Activated naive CD8-positive, alpha-beta T cell treated with anti-CD3 and anti-CD28 coated beads, Interleukin-2, amount 10 ng/mL, durations not matched to agents 7 days and 5 days (primary cell): Measurements from ENCODE around the gene FOXK1. TPM values are rescaled to one million over a fixed set of nuclear protein-coding genes. Genes with fewer than 3 reads are reported as not detected.
A peak's percentile ranks its signal among the peaks of the same experiment; 100 is the strongest.

Experiments
- ATAC-seq: fragments of 150-1000 bp; cut with Tn5 transposase; one replicate; pipeline ENCODE4 v1.10.0; 2021; ENCODE audit warnings: low read depth, moderate library complexity
- POLR2A ChIA-PET: fragments of 350-600 bp; sonication (Branson Sonifier 250); formaldehyde crosslinking; loops from one replicate; lab custom pipeline; 2021; ENCODE audit warnings: antibody characterized with exemption; lab: Charles Lee
- DNase-seq: peaks from one replicate; pipeline ENCODE4 v3.0.0; 2021
- H3K27ac Mint-ChIP-seq: one replicate; pipeline ENCODE4 v1.8.0; 2022; ENCODE audit warnings: mild to moderate bottlenecking, mixed read lengths
- H3K27me3 Mint-ChIP-seq: one replicate; pipeline ENCODE4 v1.8.0; 2022; ENCODE audit warnings: mild to moderate bottlenecking, moderate library complexity, mixed read lengths
- H3K36me3 Mint-ChIP-seq: one replicate; pipeline ENCODE4 v1.8.0; 2021; ENCODE audit warnings: mild to moderate bottlenecking, mixed read lengths
- H3K4me1 Mint-ChIP-seq: one replicate; pipeline ENCODE4 v1.8.0; 2021; ENCODE audit warnings: mixed read lengths
- H3K4me3 Mint-ChIP-seq: one replicate; pipeline ENCODE4 v1.8.0; 2022; ENCODE audit warnings: mild to moderate bottlenecking, moderate library complexity, mixed read lengths
- H3K9me3 Mint-ChIP-seq: one replicate; pipeline ENCODE4 v1.8.0; 2021; ENCODE audit warnings: mixed read lengths
- total RNA-seq, 2 experiments: library from RNA; stranded (reverse); gene quantifications; one replicate each; pipeline ENCODE4 v1.2.3, GENCODE V29; 2021

The FOXK1 gene
- total RNA-seq, 2 experiments from 2014 or later, result 41.7 to 42.1 TPM

DNA sequence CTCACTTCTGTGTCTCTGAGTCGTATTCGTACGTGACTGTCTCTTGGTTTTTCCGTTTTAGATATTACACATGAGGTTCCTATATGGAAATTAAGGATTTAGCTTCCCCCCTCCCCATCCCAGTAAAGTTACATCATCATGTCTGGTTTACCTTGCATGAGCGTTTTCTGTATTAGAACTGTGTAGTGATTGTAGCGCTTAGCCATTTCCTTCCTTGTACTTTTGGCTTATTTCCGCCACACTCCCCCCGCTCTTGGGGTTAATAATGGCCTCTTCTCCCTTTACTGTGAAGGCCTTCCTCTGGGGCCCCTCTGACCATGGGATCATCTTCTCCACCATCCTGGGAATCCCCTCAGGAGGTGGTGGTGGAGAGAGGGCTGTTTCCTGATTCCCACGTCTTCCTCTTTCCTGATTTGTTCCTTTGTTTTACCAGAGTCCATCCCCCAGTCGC, 66.2 kb downstream of the FOXK1 start:
- Mint-ChIP-seq H3K36me3 (peaks cover 10% of the 10 kb centered on the region), H3K27me3 (no peaks in the 10 kb centered on the region), H3K4me3 (peak overlapping the region; percentile 60), H3K4me1 (peaks cover 28% of the 10 kb centered on the region), H3K27ac (peak overlapping the region; percentile 90), H3K9me3 (no peaks in the 10 kb centered on the region)
- no peak for DNase-seq
- POLR2A ChIA-PET, result interaction anchor here (4.5 kb wide), 1 partner anchor 65 kb away, joined by 27 read pairs; the partner anchor contains the start of gene FOXK1
- ATAC-seq, result no peak

DNA sequence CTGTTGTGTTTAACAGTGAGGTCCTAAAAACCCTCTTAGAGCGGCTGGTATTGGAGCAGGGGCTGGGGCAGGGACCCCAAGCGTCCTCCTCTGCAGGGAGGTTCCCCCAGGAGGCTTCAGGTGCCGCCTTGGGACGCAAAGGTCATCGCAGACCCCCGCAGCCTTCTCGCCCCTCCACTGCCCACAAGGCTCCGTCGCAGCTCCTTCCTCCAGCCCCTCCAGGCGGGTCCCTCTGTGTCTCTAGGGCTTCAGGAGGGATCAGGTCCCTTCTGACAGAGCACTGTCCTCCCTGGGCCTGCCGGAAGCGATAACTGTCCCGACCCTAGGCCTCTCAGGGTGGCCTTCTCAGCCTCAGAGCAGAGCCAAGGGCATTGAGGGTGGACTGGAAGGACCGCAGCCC, 67.3 kb downstream of the FOXK1 start:
- no peak for ATAC-seq
- no peaks in the 10 kb centered on the region for H3K27me3 Mint-ChIP-seq
- H3K9me3 Mint-ChIP-seq, result no peaks in the 10 kb centered on the region
- H3K4me3 Mint-ChIP-seq, result no peak overlapping the region
- H3K36me3 Mint-ChIP-seq, result peaks cover 10% of the 10 kb centered on the region
- peaks cover 30% of the 10 kb centered on the region for H3K4me1 Mint-ChIP-seq
- no peak for DNase-seq
- no peak overlapping the region for H3K27ac Mint-ChIP-seq
- POLR2A ChIA-PET, result interaction anchor here (0.8 kb wide), 1 partner anchor 26 kb away, joined by 4 read pairs; the partner anchor contains the start of gene AP5Z1

DNA sequence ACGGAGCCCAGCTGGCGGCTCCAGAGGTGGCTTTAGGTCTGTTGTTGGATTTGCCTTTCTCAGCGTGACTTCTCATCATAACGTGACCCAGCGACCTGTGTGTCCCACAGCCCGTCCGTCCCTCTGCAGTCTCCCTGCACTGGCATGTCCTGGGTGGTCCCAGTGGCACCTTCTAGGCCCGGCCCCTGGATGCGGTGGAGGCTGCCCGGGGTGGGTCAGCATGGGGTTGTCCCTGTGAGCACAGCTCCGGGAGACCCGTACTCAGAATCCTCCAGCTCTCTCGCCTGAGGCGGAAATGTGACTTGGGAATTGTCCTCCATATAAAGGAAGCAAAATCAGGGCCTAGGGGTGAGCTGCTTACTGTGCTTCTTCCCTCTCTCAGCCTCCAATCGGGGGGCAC, 67.7 kb downstream of the FOXK1 start:
- Mint-ChIP-seq H3K27ac (no peak overlapping the region), H3K9me3 (no peaks in the 10 kb centered on the region), H3K27me3 (no peaks in the 10 kb centered on the region), H3K4me1 (peaks cover 26% of the 10 kb centered on the region), H3K4me3 (no peak overlapping the region), H3K36me3 (peaks cover 10% of the 10 kb centered on the region)
- DNase-seq, result no peak
- ATAC-seq, result no peak
- POLR2A ChIA-PET, result interaction anchor here (1.5 kb wide), 1 partner anchor 108 kb away, joined by 4 read pairs; no protein-coding TSS in a partner anchor

DNA sequence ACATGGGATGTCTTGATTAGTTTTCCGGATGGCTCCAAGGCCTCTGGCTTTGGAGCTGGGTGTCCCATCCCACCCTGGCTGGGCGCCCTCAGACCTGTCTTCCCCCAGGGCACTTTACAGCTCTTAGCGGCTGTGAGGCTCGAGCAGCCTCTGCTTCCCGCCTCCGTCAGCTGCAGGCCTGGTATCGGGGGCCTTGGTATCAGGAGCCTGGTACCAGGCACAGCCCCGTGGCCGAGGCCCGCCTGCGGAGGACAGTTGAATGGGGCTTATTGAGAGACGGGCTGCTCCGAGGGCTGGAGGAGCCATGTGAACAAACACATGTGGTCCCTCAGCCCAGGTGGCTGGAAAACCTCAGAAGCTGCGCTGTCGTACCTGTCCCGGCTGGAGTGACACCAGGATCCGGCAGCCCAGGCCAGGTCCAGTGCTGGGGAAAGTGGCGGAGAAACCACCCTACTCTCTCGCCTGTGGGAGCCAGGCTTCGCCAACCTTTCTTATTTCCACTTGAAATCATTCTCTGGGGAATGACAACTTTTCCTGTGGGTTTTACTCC, 69.4 kb downstream of the FOXK1 start:
- ATAC-seq (no peak), DNase-seq (no peak)
- Mint-ChIP-seq H3K4me3 (no peak overlapping the region), H3K27me3 (no peaks in the 10 kb centered on the region), H3K4me1 (peaks cover 17% of the 10 kb centered on the region), H3K9me3 (no peaks in the 10 kb centered on the region), H3K36me3 (peaks cover 10% of the 10 kb centered on the region), H3K27ac (no peak overlapping the region)
- POLR2A ChIA-PET, result interaction anchor here (0.5 to 1.5 kb wide), 2 partner anchors 24 to 109 kb away, joined by 3 to 4 read pairs; partner anchors contain the start of gene AP5Z1

DNA sequence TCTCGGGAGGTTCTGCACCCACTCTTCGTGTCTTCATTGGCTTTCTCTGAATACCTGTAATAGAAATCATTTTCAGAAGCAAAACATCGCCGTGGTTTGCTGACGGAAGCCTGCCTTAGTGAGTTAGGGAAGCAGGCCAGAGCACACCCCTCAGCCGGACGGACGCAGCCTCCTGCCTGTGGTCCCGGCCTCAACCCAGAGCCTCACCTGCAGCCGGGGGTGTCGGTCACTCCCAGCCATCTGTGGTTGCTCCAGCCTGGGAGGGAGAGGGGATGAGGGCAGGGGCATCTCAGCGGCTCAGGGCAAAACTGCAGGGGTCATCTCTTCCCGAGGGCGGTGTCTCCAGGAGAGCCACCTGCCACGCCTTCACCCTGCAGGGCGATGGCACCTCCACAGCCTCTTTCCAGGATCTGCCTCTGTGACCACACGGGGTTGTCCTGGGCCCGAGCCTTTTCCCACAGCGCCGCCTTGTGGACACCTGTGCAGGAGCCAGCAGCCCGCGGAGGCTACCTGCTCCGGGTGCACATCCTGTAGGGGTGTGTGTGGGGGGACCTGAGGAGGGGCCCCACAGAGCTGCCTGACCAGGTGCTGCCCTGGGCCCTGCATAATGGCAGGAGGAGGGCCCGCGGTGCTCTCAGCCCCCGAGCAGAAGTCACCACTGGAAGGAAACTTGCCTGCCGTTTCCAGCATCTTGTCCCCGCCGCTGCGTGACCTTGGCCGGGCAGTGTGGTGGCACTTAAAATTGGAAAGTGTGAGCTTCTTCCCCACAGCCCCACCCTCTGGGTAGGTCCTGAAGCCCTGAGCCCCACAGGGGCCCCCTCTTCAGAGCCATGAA, 71.7 kb downstream of the FOXK1 start:
- no peak overlapping the region for H3K4me3 Mint-ChIP-seq
- peaks cover 2% of the 10 kb centered on the region for H3K36me3 Mint-ChIP-seq
- peaks cover 6% of the 10 kb centered on the region for H3K4me1 Mint-ChIP-seq
- POLR2A ChIA-PET, result interaction anchor here (1.3 kb wide), 1 partner anchor 112 kb away, joined by 3 read pairs; no protein-coding TSS in a partner anchor
- H3K27me3 Mint-ChIP-seq, result no peaks in the 10 kb centered on the region
- H3K27ac Mint-ChIP-seq, result no peak overlapping the region
- H3K9me3 Mint-ChIP-seq, result no peaks in the 10 kb centered on the region
- DNase-seq, result peak; percentile 91
- peak; percentile 94 for ATAC-seq

DNA sequence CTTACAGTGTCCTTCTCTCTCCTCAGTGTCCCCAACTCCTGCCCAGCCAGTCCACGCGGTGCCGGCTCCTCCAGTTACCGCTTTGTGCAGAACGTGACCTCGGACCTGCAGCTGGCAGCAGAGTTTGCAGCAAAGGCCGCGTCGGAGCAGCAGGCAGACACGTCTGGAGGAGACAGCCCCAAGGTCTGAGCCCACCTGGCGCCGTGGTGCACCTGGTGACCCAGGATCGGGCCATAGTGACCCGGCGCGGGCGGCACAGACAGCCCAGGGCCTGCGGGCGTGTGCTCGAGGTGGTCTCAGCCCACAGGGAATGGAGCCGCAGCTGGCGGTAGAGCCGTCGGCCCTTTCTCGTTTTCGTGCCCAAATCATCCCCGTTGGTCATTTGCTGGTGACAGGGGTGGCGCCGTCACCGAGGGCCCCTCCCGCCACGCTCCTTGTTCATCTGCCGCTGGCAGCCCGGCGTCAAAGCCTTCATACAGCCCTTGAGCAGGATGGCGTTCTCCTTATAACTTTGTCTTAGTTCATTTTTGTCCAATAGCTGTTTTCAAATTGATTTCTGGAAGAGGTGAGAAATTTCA, 72.4 kb downstream of the FOXK1 start:
- H3K4me3 Mint-ChIP-seq, result no peak overlapping the region
- H3K27ac Mint-ChIP-seq, result no peak overlapping the region
- H3K9me3 Mint-ChIP-seq, result no peaks in the 10 kb centered on the region
- no peak for ATAC-seq
- no peak for DNase-seq
- peaks cover 6% of the 10 kb centered on the region for H3K4me1 Mint-ChIP-seq
- POLR2A ChIA-PET, result interaction anchor here (1.3 to 1.5 kb wide), 2 partner anchors 8 to 113 kb away, joined by 3 read pairs; no protein-coding TSS in a partner anchor
- H3K36me3 Mint-ChIP-seq, result no peaks in the 10 kb centered on the region
- no peaks in the 10 kb centered on the region for H3K27me3 Mint-ChIP-seq

DNA sequence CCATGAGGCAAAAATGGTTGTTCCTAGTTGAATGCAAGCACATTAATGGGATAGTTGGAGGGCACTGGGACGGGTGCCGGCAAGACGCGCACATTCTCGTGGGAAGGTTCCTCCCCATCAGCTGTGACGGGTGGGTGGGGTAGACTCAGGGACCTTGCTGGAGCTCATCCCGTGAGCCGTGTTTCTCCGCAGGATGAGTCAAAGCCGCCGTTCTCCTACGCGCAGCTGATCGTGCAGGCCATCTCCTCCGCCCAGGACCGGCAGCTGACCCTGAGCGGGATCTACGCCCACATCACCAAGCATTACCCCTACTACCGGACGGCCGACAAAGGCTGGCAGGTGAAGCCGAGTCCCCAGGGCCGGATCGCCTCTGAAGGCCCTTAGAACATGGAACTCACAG, 73.0 kb downstream of the FOXK1 start:
- no peak overlapping the region for H3K4me3 Mint-ChIP-seq
- H3K9me3 Mint-ChIP-seq, result no peaks in the 10 kb centered on the region
- peaks cover 6% of the 10 kb centered on the region for H3K4me1 Mint-ChIP-seq
- ATAC-seq (no peak), DNase-seq (no peak)
- H3K27ac Mint-ChIP-seq, result no peak overlapping the region
- H3K27me3 Mint-ChIP-seq, result no peaks in the 10 kb centered on the region
- POLR2A ChIA-PET, result interaction anchor here (1.3 to 1.5 kb wide), 3 partner anchors 9 to 113 kb away, joined by 3 to 4 read pairs (median 3); partner anchors contain the start of gene AP5Z1
- H3K36me3 Mint-ChIP-seq, result peaks cover 1% of the 10 kb centered on the region

DNA sequence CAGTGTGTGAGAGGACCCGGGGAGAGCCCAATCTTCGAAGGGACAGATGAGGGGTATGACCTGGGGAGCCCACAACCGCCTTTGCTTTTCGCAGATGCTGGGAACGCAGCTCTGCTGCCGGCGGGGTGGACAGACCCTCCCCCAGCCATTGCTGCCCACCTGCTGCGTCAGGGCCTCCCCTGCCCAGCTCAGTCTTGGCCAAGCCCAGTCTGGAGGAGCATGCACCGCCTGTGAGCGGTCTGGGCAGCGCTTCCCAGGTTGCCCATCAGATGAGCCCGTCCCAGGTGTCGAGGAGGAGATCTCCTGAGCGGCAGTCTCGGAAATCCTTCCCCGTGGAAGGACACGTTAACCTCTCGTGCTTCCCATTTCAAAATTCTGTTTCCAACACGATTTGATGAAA, 76.0 kb downstream of the FOXK1 start:
- Mint-ChIP-seq H3K27ac (no peak overlapping the region), H3K4me1 (peaks cover 6% of the 10 kb centered on the region), H3K9me3 (no peaks in the 10 kb centered on the region), H3K36me3 (peaks cover 5% of the 10 kb centered on the region), H3K4me3 (no peak overlapping the region), H3K27me3 (no peaks in the 10 kb centered on the region)
- no peak for ATAC-seq
- no peak for DNase-seq
- POLR2A ChIA-PET, result interaction anchor here (0.8 kb wide), 1 partner anchor 18 kb away, joined by 3 read pairs; the partner anchor contains the start of gene AP5Z1

DNA sequence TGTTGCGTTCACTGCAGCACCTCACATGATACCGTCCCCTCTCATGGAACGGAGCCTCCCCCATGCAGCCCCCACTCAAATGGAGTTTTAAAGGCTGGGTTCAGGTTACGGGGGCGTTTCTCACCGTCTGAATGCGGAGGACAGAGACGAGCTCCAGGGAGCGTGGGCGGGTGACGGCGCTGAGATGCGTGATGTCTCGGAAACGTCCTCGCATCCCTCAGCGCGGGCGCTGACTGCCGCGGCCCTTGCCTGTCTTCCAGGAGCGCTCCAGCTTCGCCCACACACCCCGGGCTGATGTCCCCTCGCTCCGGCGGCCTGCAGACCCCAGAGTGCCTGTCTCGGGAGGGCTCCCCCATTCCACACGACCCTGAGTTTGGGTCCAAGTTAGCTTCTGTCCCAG, 76.7 kb downstream of the FOXK1 start:
- no peak overlapping the region for H3K4me3 Mint-ChIP-seq
- POLR2A ChIA-PET, result interaction anchor here (0.5 kb wide), 1 partner anchor 70 kb away, joined by 3 read pairs; no protein-coding TSS in a partner anchor
- ATAC-seq (no peak), DNase-seq (no peak)
- no peaks in the 10 kb centered on the region for H3K9me3 Mint-ChIP-seq
- peaks cover 5% of the 10 kb centered on the region for H3K36me3 Mint-ChIP-seq
- H3K27me3 Mint-ChIP-seq, result no peaks in the 10 kb centered on the region
- peaks cover under 1% of the 10 kb centered on the region for H3K4me1 Mint-ChIP-seq
- H3K27ac Mint-ChIP-seq, result no peak overlapping the region

DNA sequence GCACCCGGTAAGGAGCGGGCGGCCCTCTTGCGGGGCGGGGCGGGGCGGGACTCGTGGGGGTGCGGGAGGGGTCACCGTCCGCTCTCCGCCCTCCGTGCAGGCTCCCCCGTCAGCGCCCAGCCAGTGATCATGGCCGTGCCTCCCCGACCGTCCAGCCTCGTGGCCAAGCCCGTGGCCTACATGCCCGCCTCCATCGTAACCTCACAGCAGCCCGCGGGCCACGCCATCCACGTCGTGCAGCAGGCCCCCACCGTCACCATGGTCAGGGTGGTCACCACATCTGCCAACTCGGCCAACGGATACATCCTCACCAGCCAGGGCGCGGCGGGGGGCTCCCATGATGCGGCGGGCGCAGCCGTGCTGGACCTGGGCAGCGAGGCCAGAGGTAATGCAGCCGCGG, 77.1 kb downstream of the FOXK1 start:
- H3K4me3 Mint-ChIP-seq, result no peak overlapping the region
- no peak for ATAC-seq
- no peak overlapping the region for H3K27ac Mint-ChIP-seq
- POLR2A ChIA-PET, result interaction anchor here (0.5 kb wide), 1 partner anchor 70 kb away, joined by 3 read pairs; no protein-coding TSS in a partner anchor
- no peak for DNase-seq
- H3K36me3 Mint-ChIP-seq, result peaks cover 5% of the 10 kb centered on the region
- H3K27me3 Mint-ChIP-seq, result no peaks in the 10 kb centered on the region
- no peaks in the 10 kb centered on the region for H3K4me1 Mint-ChIP-seq
- no peaks in the 10 kb centered on the region for H3K9me3 Mint-ChIP-seq

DNA sequence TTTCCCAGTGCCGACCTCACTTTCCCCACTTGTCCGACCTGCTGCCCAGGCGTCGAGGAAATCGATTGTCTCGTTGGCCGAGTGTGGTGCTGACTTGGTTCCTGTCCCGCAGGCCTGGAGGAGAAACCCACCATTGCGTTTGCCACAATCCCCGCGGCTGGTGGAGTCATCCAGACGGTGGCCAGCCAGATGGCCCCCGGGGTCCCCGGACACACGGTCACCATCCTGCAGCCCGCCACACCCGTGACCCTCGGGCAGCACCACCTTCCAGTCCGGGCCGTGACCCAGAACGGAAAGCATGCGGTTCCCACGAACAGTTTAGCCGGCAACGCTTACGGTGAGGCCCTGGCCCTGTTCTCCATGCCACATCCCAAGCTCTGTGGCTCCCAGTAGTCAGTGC, 78.9 kb downstream of the FOXK1 start:
- Mint-ChIP-seq H3K27me3 (no peaks in the 10 kb centered on the region), H3K36me3 (peaks cover 5% of the 10 kb centered on the region), H3K9me3 (no peaks in the 10 kb centered on the region), H3K27ac (no peak overlapping the region), H3K4me1 (no peaks in the 10 kb centered on the region), H3K4me3 (no peak overlapping the region)
- ATAC-seq, result no peak
- DNase-seq, result no peak
- POLR2A ChIA-PET, result no interaction called here

DNA sequence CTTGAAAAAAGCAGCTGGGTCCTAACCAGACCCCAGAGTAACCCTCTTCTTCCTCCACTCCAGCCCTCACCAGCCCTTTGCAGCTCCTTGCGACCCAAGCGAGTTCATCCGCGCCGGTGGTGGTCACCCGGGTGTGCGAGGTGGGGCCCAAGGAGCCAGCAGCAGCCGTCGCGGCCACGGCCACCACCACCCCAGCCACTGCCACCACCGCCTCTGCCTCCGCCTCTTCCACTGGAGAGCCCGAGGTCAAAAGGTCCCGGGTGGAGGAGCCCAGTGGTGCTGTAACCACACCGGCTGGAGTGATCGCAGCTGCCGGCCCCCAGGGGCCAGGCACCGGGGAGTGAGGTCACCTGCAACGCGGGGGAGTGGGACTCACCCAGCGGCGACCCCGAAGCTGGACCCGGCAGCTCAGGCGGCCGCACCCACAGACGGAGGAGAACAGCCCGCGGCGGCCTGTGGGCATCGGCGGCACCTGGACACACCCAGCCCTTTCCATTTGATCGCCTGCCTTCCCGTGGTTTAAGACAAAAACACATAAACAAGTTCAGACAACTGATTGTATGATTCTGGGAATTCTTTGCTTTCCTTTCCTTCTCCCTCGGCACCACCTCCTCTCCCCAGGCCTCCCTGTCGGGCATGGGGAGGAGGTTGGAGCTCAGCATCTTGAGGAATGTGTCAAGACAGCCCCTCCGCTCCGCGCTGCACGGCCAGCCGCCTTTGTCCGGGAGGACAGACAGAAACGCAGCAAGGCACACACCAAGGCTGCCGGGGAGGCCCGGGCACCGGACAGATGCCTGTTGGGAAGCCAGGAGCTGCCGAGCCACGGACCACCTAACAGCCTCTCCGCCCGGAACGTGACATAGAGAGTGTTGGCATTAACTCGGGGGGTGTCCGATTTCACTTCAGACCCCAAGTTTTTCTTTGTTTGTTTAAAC, 80.3 kb downstream of the FOXK1 start:
- no peak for ATAC-seq
- no peak for DNase-seq
- Mint-ChIP-seq H3K27me3 (no peaks in the 10 kb centered on the region), H3K27ac (no peak overlapping the region), H3K4me3 (no peak overlapping the region), H3K4me1 (no peaks in the 10 kb centered on the region), H3K36me3 (peaks cover 5% of the 10 kb centered on the region), H3K9me3 (no peaks in the 10 kb centered on the region)
- POLR2A ChIA-PET, result no interaction called here
